ENCODE data around the gene RAD51B. TPM values are rescaled to one million over a fixed set of nuclear protein-coding genes. Genes with fewer than 3 reads are reported as not detected.
"Not testable (repeated sequence)": the region's sequence is repeated elsewhere in the genome, so short reads cannot be mapped to it uniquely, and the experiment has no call there.

RAD51B gene
- total and polyA plus RNA-seq, 9 donors: 21.6 to 70.1 (median 35.1) TPM

- peaks cover 15% of the 10 kb centered on the region for H3K4me1 ChIP-seq (ENCODE audit: insufficient read depth)
- DNase-seq: no peak
- peak overlapping the region in 1 of 2 donors; percentile 84 for H3K27ac ChIP-seq
- H3K9me3 ChIP-seq: no peaks in the 10 kb centered on the region
- TF ChIP-seq EP300 (IDR thresholded peaks at IDR 0.05) (no peak), POLR2A (IDR thresholded peaks at IDR 0.05) (no peak), CTCF (IDR thresholded peaks at IDR 0.05) (no peak)
- H3K36me3 ChIP-seq: no peaks in the 10 kb centered on the region
- 50 to 59% (median 55%) methylated on average over 6 of the region's 6 CpGs for WGBS, 3 donors
- H3K4me3 ChIP-seq: no peak overlapping the region
- intact Hi-C loops (cut with DNase I): no loop called here
- no peaks in the 10 kb centered on the region for H3K27me3 ChIP-seq
Observed at GRCh38 chr14:68284834-68285233, 465.3 kb downstream of the RAD51B start.

- WGBS, 3 donors: 86 to 90% (median 90%) methylated on average over 11 of the region's 11 CpGs
- Histone ChIP-seq H3K36me3 (no peaks in the 10 kb centered on the region), H3K27ac (peak overlapping the region in 1 of 2 donors; percentile 84), H3K4me3 (no peak overlapping the region), H3K4me1 (ENCODE audit: insufficient read depth) (peaks cover 15% of the 10 kb centered on the region), H3K9me3 (no peaks in the 10 kb centered on the region), H3K27me3 (no peaks in the 10 kb centered on the region)
- intact Hi-C loops (cut with DNase I): no loop called here
- DNase-seq: no peak
- no peak for TF ChIP-seq EP300 (IDR thresholded peaks at IDR 0.05)
- TF ChIP-seq CTCF (IDR thresholded peaks at IDR 0.05): no peak
- no peak for TF ChIP-seq POLR2A (IDR thresholded peaks at IDR 0.05)
Observed at GRCh38 chr14:68285421-68286179, 466.0 kb downstream of the RAD51B start.

GRCh38 chr14:68286667-68287066, 467.1 kb downstream of the RAD51B start:
- Histone ChIP-seq H3K4me1 (ENCODE audit: insufficient read depth) (peaks cover 15% of the 10 kb centered on the region), H3K9me3 (no peaks in the 10 kb centered on the region), H3K4me3 (no peak overlapping the region), H3K36me3 (no peaks in the 10 kb centered on the region), H3K27me3 (no peaks in the 10 kb centered on the region), H3K27ac (peak overlapping the region in 1 of 2 donors; percentile 6)
- DNase-seq: no peak
- TF ChIP-seq POLR2A (IDR thresholded peaks at IDR 0.05): no peak
- no peak for TF ChIP-seq EP300 (IDR thresholded peaks at IDR 0.05)
- no peak for TF ChIP-seq CTCF (IDR thresholded peaks at IDR 0.05)
- intact Hi-C loops (cut with DNase I): no loop called here

- 97 to 100% (median 98%) methylated on average over 3 of the region's 3 CpGs for WGBS, 3 donors
- H3K9me3 ChIP-seq; H3K27ac ChIP-seq; H3K27me3 ChIP-seq; intact Hi-C loops (cut with DNase I); H3K36me3 ChIP-seq; DNase-seq; H3K4me3 ChIP-seq: not testable (repeated sequence)
- H3K4me1 ChIP-seq (ENCODE audit: insufficient read depth): peaks cover 15% of the 10 kb centered on the region
Observed at GRCh38 chr14:68289452-68289851, 469.9 kb downstream of the RAD51B start.

GRCh38 chr14:68291820-68292219, 472.2 kb downstream of the RAD51B start:
- intact Hi-C loops (cut with DNase I): loop anchor here in 1 of 4 donors (10.0 kb wide), 1 partner anchor 233 kb away; no protein-coding TSS in a partner anchor
- Histone ChIP-seq H3K36me3 (no peaks in the 10 kb centered on the region), H3K4me1 (ENCODE audit: insufficient read depth) (peaks cover 22% of the 10 kb centered on the region), H3K27me3 (no peaks in the 10 kb centered on the region), H3K9me3 (no peaks in the 10 kb centered on the region), H3K27ac (no peak overlapping the region), H3K4me3 (no peak overlapping the region)
- DNase-seq: no peak
- no peak for TF ChIP-seq POLR2A (IDR thresholded peaks at IDR 0.05)
- TF ChIP-seq EP300 (IDR thresholded peaks at IDR 0.05): no peak
- TF ChIP-seq CTCF (IDR thresholded peaks at IDR 0.05): no peak
- 97 to 98% (median 98%) methylated on average over 2 of the region's 2 CpGs for WGBS, 3 donors

Data from ovary (tissue), 9 donors.